ENCODE data around the gene BRD1.

BRD1 gene

GRCh38 chr22:49727191-49727880 is 100.3 kb downstream of the BRD1 start:
- no peak for DNase-seq (ENCODE audit: low read depth)

DNA sequence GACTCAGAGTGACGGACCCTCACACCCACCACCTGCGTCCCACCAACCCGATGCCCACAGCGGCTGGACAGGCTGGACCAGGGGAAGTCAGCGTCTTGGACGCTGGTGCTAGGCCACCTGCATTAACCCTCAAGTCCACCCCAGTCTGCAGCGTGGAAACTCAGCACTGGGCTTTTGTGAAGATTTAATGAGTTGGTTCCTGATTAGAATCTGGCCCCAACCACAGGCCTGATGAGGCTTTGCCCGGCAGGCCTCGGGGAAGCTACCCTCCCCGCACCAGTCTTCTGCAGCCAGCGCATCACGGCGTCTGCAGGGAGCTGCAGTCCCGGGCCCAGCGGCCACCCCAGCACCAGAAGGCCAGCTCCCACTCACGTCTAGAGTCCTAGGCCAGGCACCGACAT is 101.0 kb downstream of the BRD1 start:
- no peak for DNase-seq (ENCODE audit: low read depth)

GRCh38 chr22:49726022-49726681 is 101.5 kb downstream of the BRD1 start:
- DNase-seq (ENCODE audit: low read depth), result no peak

- DNase-seq (ENCODE audit: low read depth), result no peak
Observed at GRCh38 chr22:49725516-49725915, 102.2 kb downstream of the BRD1 start.

DNA sequence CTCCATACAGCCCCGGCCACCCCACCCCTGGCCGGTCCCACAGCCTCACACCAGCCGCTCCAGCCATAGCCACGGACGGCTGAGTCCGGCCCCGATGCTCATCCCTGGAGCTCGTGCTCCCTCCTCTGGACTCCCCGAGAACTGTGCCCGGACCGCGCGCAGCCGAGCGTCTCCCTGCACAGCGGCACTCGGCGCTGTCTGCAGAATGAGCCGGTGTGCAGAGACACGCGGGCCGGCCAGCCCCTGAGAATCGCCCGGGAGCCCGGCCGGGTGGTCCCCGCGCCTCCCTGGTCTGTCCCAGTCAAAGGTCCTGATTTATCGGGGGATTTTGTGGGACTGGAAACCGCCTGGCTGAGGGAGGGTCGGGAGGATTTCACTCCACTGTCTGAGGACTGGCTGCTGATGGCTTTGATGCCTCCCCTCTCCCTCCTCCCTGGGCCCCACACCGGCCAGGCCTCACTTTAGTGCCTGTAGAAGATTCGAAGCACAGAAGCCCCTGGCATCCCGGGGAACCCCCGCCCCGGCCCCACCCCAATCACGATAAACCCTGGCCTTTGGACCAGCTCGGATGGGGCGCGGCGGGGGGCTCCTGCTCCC is 102.7 kb downstream of the BRD1 start:
- peak; percentile 48 for DNase-seq (ENCODE audit: low read depth)

DNA sequence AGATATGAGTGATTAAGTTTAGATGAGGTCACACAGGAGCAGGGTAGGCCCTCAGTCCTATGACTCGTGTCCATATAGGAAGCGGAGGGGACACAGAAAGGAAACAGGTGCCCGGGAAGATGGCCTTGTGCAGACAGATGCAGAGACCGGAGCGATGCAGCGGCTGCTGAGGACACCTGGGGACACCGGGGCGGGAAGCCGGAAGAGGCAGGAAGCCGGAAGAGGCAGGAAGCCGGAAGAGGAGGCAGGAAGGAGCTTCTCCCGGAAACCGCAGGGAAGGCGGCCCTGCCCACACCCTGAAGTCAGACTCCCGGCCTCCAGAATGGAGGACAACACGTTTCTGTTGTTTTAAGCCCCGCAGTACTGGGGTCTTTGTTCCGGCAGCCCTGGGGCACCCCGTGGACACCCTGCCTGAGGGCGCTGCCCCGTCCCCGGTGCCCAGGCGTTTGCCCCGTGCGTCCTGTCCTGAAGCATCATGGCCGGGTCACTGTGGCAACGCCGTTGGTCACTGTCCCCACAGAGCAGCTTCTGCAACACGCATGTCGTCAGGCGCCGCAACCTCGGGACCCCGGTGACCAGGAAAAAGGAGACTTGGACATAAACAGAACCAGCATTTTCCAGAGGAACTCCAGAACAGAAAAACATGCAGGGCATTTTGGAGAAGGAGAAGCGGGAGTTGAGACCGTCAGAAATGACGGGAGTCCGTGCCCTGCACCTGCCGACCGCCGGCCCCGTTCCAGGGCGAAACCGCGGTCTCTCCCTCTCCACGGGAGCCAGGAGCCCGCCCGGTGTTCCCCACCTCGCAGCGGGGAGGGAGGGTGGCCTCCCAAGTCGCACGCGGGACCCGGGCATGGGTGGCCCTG is 103.4 kb downstream of the BRD1 start:
- no peak for DNase-seq (ENCODE audit: low read depth)

GRCh38 chr22:49723478-49724029 is 104.1 kb downstream of the BRD1 start:
- no peak for DNase-seq (ENCODE audit: low read depth)

All from activated T-helper 1 cell treated with Interleukin-2 at 50 U/mL for 16 hours (primary cell).